SK-N-SH (cell line): Measurements from ENCODE around the gene FHL2. TPM values are rescaled to one million over a fixed set of nuclear protein-coding genes. Genes with fewer than 3 reads are reported as not detected.

Experiments used
- polyA plus RNA-seq, 3 experiments: library from polyadenylated mRNA; depleted of rRNA; stranded (reverse); fragments of >200 nt; gene quantifications; 2 replicates each; pipeline ENCODE4 v1.2.3, GENCODE V29; 2012

FHL2 gene
- polyA plus RNA-seq, 1 of the 3 experiments (the other 2 are of a cell fraction), result 31.7 TPM

Other genes starting within 250 kb of the FHL2 start
- gene GPR45, start 157.3 kb downstream of the FHL2 start, polyA plus RNA-seq (2012; rRNA removed), result not detected in 2 replicates
- gene TGFBRAP1, start 69.3 kb downstream of the FHL2 start, polyA plus RNA-seq (2012; rRNA removed), result 5.7 and 6.6 TPM in 2 replicates
- 7.6 and 8.5 TPM in 2 replicates for gene C2orf49, start 61.5 kb downstream of the FHL2 start, polyA plus RNA-seq (2012; rRNA removed)